SU-DHL-6 (cell line): Measurements from ENCODE around the gene M1AP.

ENCODE experiments used
- H2AFZ ChIP-seq: fragments of 200-600 bp; sonication (generic); 2 replicates; pipeline ENCODE4 v1.6.1; 2014; ENCODE audit warnings: low read depth, mild to moderate bottlenecking, moderate library complexity, mixed read lengths, antibody characterized with exemption, low read length; ENCODE audit not compliant: severe bottlenecking
- H3F3A ChIP-seq: fragments of 200-600 bp; shearing (Covaris generic); 2 replicates; pipeline ENCODE4 v1.6.0; 2016; ENCODE audit warnings: antibody characterized with exemption, mild to moderate bottlenecking; ENCODE audit not compliant: insufficient read depth
- H3K27ac ChIP-seq: fragments of 200-600 bp; sonication (generic); 2 replicates; pipeline ENCODE4 v1.5.1; 2016; ENCODE audit warnings: low read depth, mild to moderate bottlenecking, low read length, moderate library complexity, mixed read lengths
- H3K27me3 ChIP-seq: fragments of 200-600 bp; sonication (generic), shearing (Covaris generic); 2 replicates; pipeline ENCODE4 v1.6.0; 2014; ENCODE audit warnings: mild to moderate bottlenecking, low read length
- H3K36me3 ChIP-seq: fragments of 200-600 bp; sonication (generic); 2 replicates; pipeline ENCODE4 v1.6.1; 2014; ENCODE audit warnings: mild to moderate bottlenecking, low read length, mixed read lengths
- H3K4me2 ChIP-seq: fragments of 300-600, 200-600 bp; shearing (Covaris generic), sonication (generic); 2 replicates; pipeline ENCODE4 v1.6.0; 2014; ENCODE audit warnings: low read length, low read depth, mild to moderate bottlenecking; ENCODE audit not compliant: poor library complexity, severe bottlenecking
- H3K4me3 ChIP-seq: fragments of 200-600 bp; sonication (generic); 2 replicates; pipeline ENCODE4 v1.5.1; 2014; ENCODE audit warnings: antibody characterized with exemption, low read length, mild to moderate bottlenecking, mixed read lengths; ENCODE audit not compliant: insufficient read depth, poor library complexity, severe bottlenecking
- H3K79me2 ChIP-seq: fragments of 200-600 bp; sonication (generic); 2 replicates; pipeline ENCODE4 v1.6.1; 2014; ENCODE audit warnings: mild to moderate bottlenecking, low read length, moderate library complexity; ENCODE audit not compliant: insufficient read depth
- H3K9ac ChIP-seq: fragments of 200-600 bp; sonication (generic); 2 replicates; pipeline ENCODE4 v1.7.0; 2014; ENCODE audit warnings: mild to moderate bottlenecking, low read length
- H3K9me2 ChIP-seq: fragments of 200-600 bp; sonication (generic); replicated peaks from 2 replicates; pipeline ENCODE4 v1.6.1; 2014; ENCODE audit warnings: low read length; ENCODE audit not compliant: insufficient read depth
- H3K9me3 ChIP-seq: fragments of 200-600 bp; sonication (generic); 2 replicates; pipeline ENCODE4 v1.6.1; 2014; ENCODE audit warnings: low read length, mixed read lengths; ENCODE audit not compliant: insufficient read depth
- H4K20me1 ChIP-seq: fragments of 200-600 bp; sonication (generic); 2 replicates; pipeline ENCODE4 v1.6.1; 2014; ENCODE audit warnings: low read depth, mild to moderate bottlenecking, antibody characterized with exemption, low read length, moderate library complexity, mixed read lengths
- CTCF ChIP-seq: fragments of 200-600 bp; sonication (generic); IDR thresholded peaks from one replicate; pipeline ENCODE4 v1.5.1; 2017; ENCODE audit warnings: antibody characterized with exemption, mild to moderate bottlenecking, low read length, moderate library complexity; ENCODE audit not compliant: insufficient read depth, poor library complexity, severe bottlenecking
- EZH2phosphoT487 ChIP-seq: fragments of 200-600 bp; sonication (generic), shearing (Covaris generic); conservative IDR thresholded peaks from 2 replicates; pipeline ENCODE4 v1.6.1; 2018; ENCODE audit warnings: mild to moderate bottlenecking, antibody characterized with exemption, low read length, moderate library complexity, mixed read lengths

Gene M1AP

GRCh38 chr2:74535440-74535965 lies 112.6 kb downstream of the M1AP start:
- Histone ChIP-seq H3K79me2 (no peaks in the 10 kb centered on the region), H3K36me3 (no peaks in the 10 kb centered on the region), H3K4me2 (no peak overlapping the region), H3K27me3 (no peaks in the 10 kb centered on the region), H2AFZ (no peak overlapping the region), H4K20me1 (no peaks in the 10 kb centered on the region), H3K27ac (no peak overlapping the region), H3K9me3 (no peaks in the 10 kb centered on the region), H3F3A (peaks cover 5% of the 10 kb centered on the region; the same call in 1 of the 2 replicates), H3K9me2 (no peaks in the 10 kb centered on the region), H3K4me3 (no peak overlapping the region), H3K9ac (no peak overlapping the region)
- TF ChIP-seq EZH2phosphoT487 (no peak), CTCF (no peak)

GRCh38 chr2:74534411-74534810 lies 113.7 kb downstream of the M1AP start:
- TF ChIP-seq CTCF (no peak), EZH2phosphoT487 (no peak)

GRCh38 chr2:74533464-74533863 lies 114.7 kb downstream of the M1AP start:
- H3K4me3 ChIP-seq: no peak overlapping the region
- H3K9me2 ChIP-seq: no peaks in the 10 kb centered on the region
- no peak overlapping the region for H2AFZ ChIP-seq
- H3K36me3 ChIP-seq: no peaks in the 10 kb centered on the region
- peaks cover 15% of the 10 kb centered on the region for H3K79me2 ChIP-seq
- H3K4me2 ChIP-seq: no peak overlapping the region
- TF ChIP-seq CTCF: no peak
- no peak for TF ChIP-seq EZH2phosphoT487
- no peak overlapping the region for H3K27ac ChIP-seq
- no peaks in the 10 kb centered on the region for H3K27me3 ChIP-seq
- H4K20me1 ChIP-seq: no peaks in the 10 kb centered on the region
- no peak overlapping the region for H3K9ac ChIP-seq
- peaks cover 5% of the 10 kb centered on the region; the same call in 1 of the 2 replicates for H3F3A ChIP-seq
- H3K9me3 ChIP-seq: no peaks in the 10 kb centered on the region

More at GRCh38 chr2:74534411-74534810, 113.7 kb downstream of the M1AP start:
- Histone ChIP-seq H3K27ac (no peak overlapping the region), H3K4me2 (no peak overlapping the region), H3K9me2 (no peaks in the 10 kb centered on the region), H3K9me3 (no peaks in the 10 kb centered on the region), H3K36me3 (no peaks in the 10 kb centered on the region), H3K4me3 (no peak overlapping the region), H3K27me3 (no peaks in the 10 kb centered on the region), H3K9ac (no peak overlapping the region), H4K20me1 (no peaks in the 10 kb centered on the region), H3K79me2 (peaks cover 5% of the 10 kb centered on the region; the same call in 1 of the 2 replicates), H3F3A (peaks cover 5% of the 10 kb centered on the region; the same call in 1 of the 2 replicates), H2AFZ (no peak overlapping the region)
